WTC11 (cell line): ENCODE data around the gene UNC93B1.
"Not testable (repeated sequence)": the region's sequence is repeated elsewhere in the genome, so short reads cannot be mapped to it uniquely, and the experiment has no call there.

Source experiments
- CTCF ChIP-seq: fragments of 200-600 bp; IDR thresholded peaks from 2 replicates; pipeline ENCODE4 v1.8.0; 2022; ENCODE audit warnings: antibody characterized with exemption
- ESRRA ChIP-seq: sonication (generic); formaldehyde crosslinking; IDR thresholded peaks from 2 replicates; pipeline ENCODE4 v1.8.1; 2022; ENCODE audit warnings: mild to moderate bottlenecking, missing genetic modification reagents, borderline replicate concordance
- FOXJ3 ChIP-seq: sonication (generic); formaldehyde crosslinking; IDR thresholded peaks from 2 replicates; pipeline ENCODE4 v1.9.0; 2021; ENCODE audit warnings: missing genetic modification reagents, mild to moderate bottlenecking, borderline replicate concordance
- FOXP1 ChIP-seq: sonication (generic); formaldehyde crosslinking; IDR thresholded peaks from 2 replicates; pipeline ENCODE4 v1.8.0; 2022; ENCODE audit warnings: missing genetic modification reagents, mild to moderate bottlenecking, moderate library complexity, borderline replicate concordance
- GABPB1 ChIP-seq: sonication (generic); formaldehyde crosslinking; IDR thresholded peaks from 2 replicates; pipeline ENCODE4 v1.8.1; 2023; ENCODE audit warnings: mild to moderate bottlenecking, missing genetic modification reagents
- JUN ChIP-seq: sonication (generic); formaldehyde crosslinking; IDR thresholded peaks from 2 replicates; pipeline ENCODE4 v1.8.0; 2023; ENCODE audit warnings: mild to moderate bottlenecking, missing genetic modification reagents
- MAX ChIP-seq: sonication (generic); formaldehyde crosslinking; IDR thresholded peaks from 2 replicates; pipeline ENCODE4 v1.8.0; 2022; ENCODE audit warnings: mild to moderate bottlenecking, missing genetic modification reagents
- NFYB ChIP-seq: sonication (generic); formaldehyde crosslinking; conservative IDR thresholded peaks from 2 replicates; pipeline ENCODE4 v1.8.0; 2022; ENCODE audit warnings: low read depth, missing genetic modification reagents
- NR2C2 ChIP-seq: sonication (generic); formaldehyde crosslinking; IDR thresholded peaks from 2 replicates; pipeline ENCODE4 v1.8.0; 2022; ENCODE audit warnings: mild to moderate bottlenecking, missing genetic modification reagents
- TCF7 ChIP-seq: sonication (generic); formaldehyde crosslinking; IDR thresholded peaks from 2 replicates; pipeline ENCODE4 v1.8.0; 2022; ENCODE audit warnings: mild to moderate bottlenecking, low read depth, missing genetic modification reagents, moderate library complexity
- ZNF263 ChIP-seq: sonication (generic); formaldehyde crosslinking; IDR thresholded peaks from 2 replicates; pipeline ENCODE4 v1.8.1; 2022; ENCODE audit warnings: low read depth, mild to moderate bottlenecking, moderate library complexity, missing genetic modification reagents
- ZNF317 ChIP-seq: sonication (generic); formaldehyde crosslinking; IDR thresholded peaks from 2 replicates; pipeline ENCODE4 v1.8.1; 2023; ENCODE audit warnings: low read depth, mild to moderate bottlenecking, moderate library complexity, missing genetic modification reagents, borderline replicate concordance

GRCh38 chr11:67978766-67979418, 25.0 kb downstream of the UNC93B1 start:
- not testable (repeated sequence) for TF ChIP-seq CTCF; NFYB (CRISPR knock-in tag); ESRRA (CRISPR knock-in tag); JUN (CRISPR knock-in tag); ZNF263 (CRISPR knock-in tag); NR2C2 (CRISPR knock-in tag); TCF7 (CRISPR knock-in tag); GABPB1; FOXJ3 (CRISPR knock-in tag); FOXP1; ZNF317 (CRISPR knock-in tag)
- 0 out of 2 replicates have a peak, but pooled peaks have one; percentile 42 for TF ChIP-seq MAX
